GM12878 (cell line): Measurements from ENCODE around the gene USP36. TPM values are rescaled to one million over a fixed set of nuclear protein-coding genes. Genes with fewer than 3 reads are reported as not detected.

Experiments used
- ATAC-seq: fragments of 200-7000 bp; cut with Tn5 transposase; 3 replicates; pipeline ENCODE4 v1.9.1; 2020; ENCODE audit warnings: mild to moderate bottlenecking, moderate library complexity
- BruUV-seq: library from RNA; stranded (reverse); fragments of 400-500 nt; replicated peaks from 2 replicates; lab custom pipeline; 2021; lab: Mats Ljungman, UMichigan
- CTCF ChIA-PET: fragments of 300-600 bp; sonication (Branson Sonifier 250); formaldehyde crosslinking; extraction: SDS; loops from one replicate; lab custom pipeline; 2021; ENCODE audit warnings: inconsistent platforms; lab: Yijun Ruan, JAX
- POLR2A ChIA-PET: fragments of 350-600 bp; formaldehyde crosslinking; extraction: SDS; loops from one replicate; lab custom pipeline; 2021; ENCODE audit warnings: inconsistent platforms; lab: Charles Lee
- RAD21 ChIA-PET: fragments of 300-600 bp; sonication (Branson Sonifier 250); formaldehyde crosslinking; loops from one replicate; lab custom pipeline; 2023; ENCODE audit warnings: antibody characterized with exemption; ENCODE audit not compliant: unreplicated experiment; lab: Charles Lee
- SMC1A ChIA-PET: fragments of 300-600 bp; sonication (Branson Sonifier 250); formaldehyde crosslinking; loops from one replicate; lab custom pipeline; 2023; ENCODE audit not compliant: unreplicated experiment, uncharacterized antibody; lab: Charles Lee
- DNase-seq: peaks from one replicate; pipeline ENCODE4 v3.0.0-alpha.2; 2011; ENCODE audit warnings: low read depth, low spot score
- FAIRE-seq: peaks from 3 replicates; lab custom pipeline; 2011; peaks lifted over from hg19 to GRCh38; lab: Jason Lieb, UNC
- H2AFZ ChIP-seq: 2 replicates; pipeline ENCODE4 v1.6.0; 2011; ENCODE audit warnings: low read depth, low read length, control low read depth; ENCODE audit not compliant: control insufficient read depth
- H3K27ac ChIP-seq: 2 replicates; pipeline ENCODE4 v1.5.1; 2011; ENCODE audit warnings: control low read depth; ENCODE audit not compliant: control insufficient read depth, insufficient read depth
- H3K27me3 ChIP-seq, 2 experiments: replicated peaks in 1 of 2; 2 replicates each; pipeline versions ENCODE4 v1.6.0 to v1.6.1; 2011; ENCODE audit warnings: low read length in 1 of 2; ENCODE audit not compliant: control insufficient read depth in 2 of 2, insufficient read depth in 2 of 2
- H3K36me3 ChIP-seq, 2 experiments: 2 replicates each; pipeline ENCODE4 v1.5.1; 2011; ENCODE audit warnings: low read length in 1 of 2; ENCODE audit not compliant: control insufficient read depth in 2 of 2, insufficient read depth in 2 of 2
- H3K4me1 ChIP-seq: 2 replicates; pipeline ENCODE4 v1.6.1; 2011; ENCODE audit warnings: mild to moderate bottlenecking, low read length, moderate library complexity, mixed read lengths; ENCODE audit not compliant: control insufficient read depth, insufficient read depth
- H3K4me2 ChIP-seq: 2 replicates; pipeline ENCODE4 v1.6.0; 2011; ENCODE audit warnings: control low read depth; ENCODE audit not compliant: control insufficient read depth, insufficient read depth
- H3K4me3 ChIP-seq: fragments of 200-600 bp; sonication (generic); 2 replicates; pipeline ENCODE4 v1.5.1; 2016
- H3K79me2 ChIP-seq: 2 replicates; pipeline ENCODE4 v1.6.0; 2011; ENCODE audit warnings: low read length; ENCODE audit not compliant: control insufficient read depth, insufficient read depth
- H3K9ac ChIP-seq: 2 replicates; pipeline ENCODE4 v1.8.0; 2011; ENCODE audit warnings: low read length, control low read depth, mixed read lengths; ENCODE audit not compliant: control insufficient read depth, insufficient read depth
- H3K9me3 ChIP-seq: replicated peaks from 3 replicates; pipeline ENCODE4 v1.5.1; 2011; ENCODE audit warnings: mild to moderate bottlenecking, low read length; ENCODE audit not compliant: control insufficient read depth, insufficient read depth
- H4K20me1 ChIP-seq: 2 replicates; pipeline ENCODE4 v1.6.0; 2011; ENCODE audit not compliant: control insufficient read depth, insufficient read depth
- BRCA1 ChIP-seq: IDR thresholded peaks from 2 replicates; pipeline ENCODE4 v1.6.1; 2011; ENCODE audit warnings: low read depth, low read length, improper control_type of control experiment
- FOS ChIP-seq: IDR thresholded peaks from 3 replicates; pipeline ENCODE4 v1.6.1; 2011; ENCODE audit warnings: borderline replicate concordance; ENCODE audit not compliant: insufficient read length; ENCODE audit errors: extremely low read depth
- FOXM1 ChIP-seq: IDR thresholded peaks from 2 replicates; pipeline ENCODE4 v1.6.1; 2012; ENCODE audit warnings: low read depth, mild to moderate bottlenecking, inconsistent platforms, low read length, moderate library complexity
- KLF5 ChIP-seq: fragments of 450-650 bp; IDR thresholded peaks from 2 replicates; pipeline ENCODE4 v1.6.1; 2014; ENCODE audit warnings: mild to moderate bottlenecking; ENCODE audit not compliant: partially characterized antibody
- MTA2 ChIP-seq: fragments of 450-650 bp; IDR thresholded peaks from 2 replicates; pipeline ENCODE4 v1.6.1; 2016; ENCODE audit warnings: low read depth, mild to moderate bottlenecking, moderate library complexity
- NBN ChIP-seq: fragments of 450-650 bp; IDR thresholded peaks from 2 replicates; pipeline ENCODE4 v1.6.1; 2016
- NFIC ChIP-seq: IDR thresholded peaks from 2 replicates; pipeline ENCODE4 v1.6.1; 2012; ENCODE audit warnings: low read depth, mild to moderate bottlenecking, inconsistent platforms, low read length, moderate library complexity
- NFXL1 ChIP-seq: fragments of 450-650 bp; IDR thresholded peaks from 2 replicates; pipeline ENCODE4 v1.6.1; 2017; ENCODE audit warnings: antibody characterized with exemption, mild to moderate bottlenecking, borderline replicate concordance
- NR2C2 ChIP-seq: IDR thresholded peaks from 2 replicates; pipeline ENCODE4 v1.6.1; 2011; ENCODE audit warnings: borderline replicate concordance, low read depth; ENCODE audit not compliant: control insufficient read depth, insufficient read length
- POU2F2 ChIP-seq: IDR thresholded peaks from 3 replicates; pipeline ENCODE4 v1.6.1; 2011; ENCODE audit warnings: low read depth, mild to moderate bottlenecking, low read length, borderline replicate concordance
- RCOR1 ChIP-seq: conservative IDR thresholded peaks from 2 replicates; pipeline ENCODE4 v1.6.1; 2012; ENCODE audit warnings: low read depth, low read length, improper control_type of control experiment
- SUZ12 ChIP-seq: fragments of 200-600 bp; sonication (generic); IDR thresholded peaks from one replicate; pipeline ENCODE4 v1.6.1; 2018; ENCODE audit warnings: antibody characterized with exemption, mild to moderate bottlenecking; ENCODE audit not compliant: unreplicated experiment
- TCF12 ChIP-seq: IDR thresholded peaks from 2 replicates; pipeline ENCODE4 v1.6.1; 2011; ENCODE audit warnings: low read depth, mild to moderate bottlenecking, low read length
- ZNF24 ChIP-seq: fragments of 450-650 bp; IDR thresholded peaks from 2 replicates; pipeline ENCODE4 v1.6.1; 2017; ENCODE audit warnings: antibody characterized with exemption, mild to moderate bottlenecking
- ZSCAN29 ChIP-seq: fragments of 450-650 bp; IDR thresholded peaks from 2 replicates; pipeline ENCODE4 v1.6.1; 2017; ENCODE audit warnings: mild to moderate bottlenecking, moderate library complexity
- WGBS: methylation state at CpG from one replicate; pipeline ENCODE4 v1.1.6; 2016; ENCODE audit warnings: low lambda C conversion rate; ENCODE audit not compliant: insufficient replicate concordance, insufficient coverage; ENCODE audit errors: missing lambda C conversion rate; 5-methylcytosine and 5-hydroxymethylcytosine counted together
- in situ Hi-C: fragments of 300-500 bp; cut with MboI; formaldehyde crosslinking; loops from 9 replicates; pipeline ENCODE4 v1.14.3; 2018; ENCODE audit warnings: mixed read lengths
- intact Hi-C: fragments of 100-400 bp; cut with micrococcal nuclease; formaldehyde crosslinking; loops from one replicate; pipeline ENCODE4 v1.14.2; 2022; ENCODE audit not compliant: unreplicated experiment
- polyA plus RNA-seq, 11 experiments: library from polyadenylated mRNA; depleted of rRNA in 4 of 11; unstranded in 6 of 11; stranded (reverse) in 5 of 11; fragments of >200 nt; fragmentation: Nextera tagmentation in 4 of 11; fragmentation: Illumina TruSeq in 1 of 11; extraction: Ambion mirVana in 4 of 11; extraction: Trizol in 1 of 11; gene quantifications; 1 replicate in 1 of 11; 2 replicates in 10 of 11; pipeline versions ENCODE4 v1.2.1 to v1.2.3, GENCODE V29; 2011 to 2016; ENCODE audit warnings: inconsistent platforms in 2 of 11, missing spikeins in 2 of 11, low read depth in 1 of 11
- total RNA-seq, 4 experiments: library from RNA; depleted of rRNA in 3 of 4; stranded (reverse); fragments of >200 nt in 3 of 4; fragmentation: Illumina TruSeq in 1 of 4; extraction: Trizol in 1 of 4; gene quantifications; 2 replicates each; pipeline versions ENCODE4 v1.2.1 to v1.2.3, GENCODE V29; 2013 to 2021
- TF ChIP-seq, protein P1 (sequence below): fragments of 450-650 bp; IDR thresholded peaks from 2 replicates; pipeline ENCODE4 v1.6.1; 2016; ENCODE audit warnings: mild to moderate bottlenecking
- TF ChIP-seq, protein P2 (sequence below): fragments of 450-650 bp; IDR thresholded peaks from 2 replicates; pipeline ENCODE4 v1.6.1; 2017; ENCODE audit warnings: mild to moderate bottlenecking, low read depth, inconsistent platforms; ENCODE audit not compliant: poor library complexity, severe bottlenecking

Gene USP36
- total and polyA plus RNA-seq, 10 of the 15 experiments (the other 5 are each of a cell fraction or from before 2014, with no cell fraction given) = 7.2 to 65.7 (median 33.6) TPM

DNA sequence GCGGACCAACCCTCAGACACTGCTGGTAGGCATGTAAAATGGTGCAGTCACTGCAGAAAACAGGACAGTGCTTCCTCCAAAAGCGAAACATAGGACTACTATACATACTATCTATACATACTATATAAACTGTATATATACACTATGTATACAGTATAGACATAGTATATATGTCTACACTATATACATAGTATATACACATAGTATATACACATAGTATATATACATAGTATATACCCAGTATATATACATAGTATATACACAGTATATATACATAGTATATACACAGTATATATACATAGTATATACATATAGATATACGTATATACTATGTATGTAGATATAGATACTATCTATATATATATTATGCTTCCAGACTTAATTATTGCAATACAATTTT is 6.4 kb upstream of the USP36 start:
- in situ Hi-C loops = loop anchor here (5.0 kb wide), 1 partner anchor 50 kb away; no protein-coding TSS in a partner anchor
- RAD21 ChIA-PET = no interaction called here

More for the DNA sequence above, 6.4 kb upstream of the USP36 start:
- no peaks in the 10 kb centered on the region for H3K79me2 ChIP-seq
- SMC1A ChIA-PET = no interaction called here
- DNase-seq (no peak), ATAC-seq (no peak), FAIRE-seq (no peak)
- POLR2A ChIA-PET = no interaction called here
- H3K27ac ChIP-seq = no peak overlapping the region
- H4K20me1 ChIP-seq = no peaks in the 10 kb centered on the region
- no peaks in the 10 kb centered on the region; the same call in 1 of the 2 replicates for H3K4me1 ChIP-seq
- no peaks in the 10 kb centered on the region for H3K9me3 ChIP-seq
- CTCF ChIA-PET = interaction anchor here (1.3 kb wide), 1 partner anchor 19 kb away, joined by 3 read pairs; no protein-coding TSS in a partner anchor
- no peaks in the 10 kb centered on the region for H3K36me3 ChIP-seq
- no peak overlapping the region for H3K4me3 ChIP-seq
- H3K27me3 ChIP-seq = no peaks in the 10 kb centered on the region
- no peak overlapping the region for H3K9ac ChIP-seq
- no peak overlapping the region for H3K4me2 ChIP-seq
- 95% methylated on average over 3 of the region's 3 CpGs for WGBS
- TF ChIP-seq TCF12 (no peak), NR2C2 (no peak), POU2F2 (no peak), ZSCAN29 (no peak), BRCA1 (no peak), NFXL1 (no peak), SUZ12 (no peak), NFIC (no peak), MTA2 (no peak), RCOR1 (no peak), ZNF24 (no peak), FOS (no peak), KLF5 (no peak), FOXM1 (no peak), NBN (no peak)
- TF ChIP-seq, protein P1, sequence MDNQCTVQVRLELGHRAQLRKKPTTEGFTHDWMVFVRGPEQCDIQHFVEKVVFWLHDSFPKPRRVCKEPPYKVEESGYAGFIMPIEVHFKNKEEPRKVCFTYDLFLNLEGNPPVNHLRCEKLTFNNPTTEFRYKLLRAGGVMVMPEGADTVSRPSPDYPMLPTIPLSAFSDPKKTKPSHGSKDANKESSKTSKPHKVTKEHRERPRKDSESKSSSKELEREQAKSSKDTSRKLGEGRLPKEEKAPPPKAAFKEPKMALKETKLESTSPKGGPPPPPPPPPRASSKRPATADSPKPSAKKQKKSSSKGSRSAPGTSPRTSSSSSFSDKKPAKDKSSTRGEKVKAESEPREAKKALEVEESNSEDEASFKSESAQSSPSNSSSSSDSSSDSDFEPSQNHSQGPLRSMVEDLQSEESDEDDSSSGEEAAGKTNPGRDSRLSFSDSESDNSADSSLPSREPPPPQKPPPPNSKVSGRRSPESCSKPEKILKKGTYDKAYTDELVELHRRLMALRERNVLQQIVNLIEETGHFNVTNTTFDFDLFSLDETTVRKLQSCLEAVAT = no peak
- TF ChIP-seq, protein P2, sequence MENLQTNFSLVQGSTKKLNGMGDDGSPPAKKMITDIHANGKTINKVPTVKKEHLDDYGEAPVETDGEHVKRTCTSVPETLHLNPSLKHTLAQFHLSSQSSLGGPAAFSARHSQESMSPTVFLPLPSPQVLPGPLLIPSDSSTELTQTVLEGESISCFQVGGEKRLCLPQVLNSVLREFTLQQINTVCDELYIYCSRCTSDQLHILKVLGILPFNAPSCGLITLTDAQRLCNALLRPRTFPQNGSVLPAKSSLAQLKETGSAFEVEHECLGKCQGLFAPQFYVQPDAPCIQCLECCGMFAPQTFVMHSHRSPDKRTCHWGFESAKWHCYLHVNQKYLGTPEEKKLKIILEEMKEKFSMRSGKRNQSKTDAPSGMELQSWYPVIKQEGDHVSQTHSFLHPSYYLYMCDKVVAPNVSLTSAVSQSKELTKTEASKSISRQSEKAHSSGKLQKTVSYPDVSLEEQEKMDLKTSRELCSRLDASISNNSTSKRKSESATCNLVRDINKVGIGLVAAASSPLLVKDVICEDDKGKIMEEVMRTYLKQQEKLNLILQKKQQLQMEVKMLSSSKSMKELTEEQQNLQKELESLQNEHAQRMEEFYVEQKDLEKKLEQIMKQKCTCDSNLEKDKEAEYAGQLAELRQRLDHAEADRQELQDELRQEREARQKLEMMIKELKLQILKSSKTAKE = no peak
- intact Hi-C loops = no loop called here
- no peak overlapping the region for H2AFZ ChIP-seq
- BruUV-seq = no TSS peak
